ENCODE results near the gene BTNL9. TPM values are rescaled to one million over a fixed set of nuclear protein-coding genes. Genes with fewer than 3 reads are reported as not detected.

BTNL9 gene
- total and polyA plus RNA-seq, 2 of the 4 experiments (the other 2 are of a cell fraction), result not detected

GRCh38 chr5:181047288-181047687 lies 7.2 kb downstream of the BTNL9 start:
- H3K9me1 ChIP-seq (ENCODE audit: insufficient read depth, low read length), result no peaks in the 10 kb centered on the region
- H3K27ac ChIP-seq (ENCODE audit: insufficient read depth, low read length), result no peak overlapping the region
- TF ChIP-seq MAFK (IDR thresholded peaks at IDR 0.05; ENCODE audit: low read depth, low read length) (0 out of 2 replicates have a peak, but pooled peaks have one; percentile 5), RAD21 (IDR thresholded peaks at IDR 0.05; ENCODE audit: low read length) (no peak)
- no peaks in the 10 kb centered on the region for H3K36me3 ChIP-seq (ENCODE audit: control insufficient read depth, insufficient read depth, low read length)
- H2BK5ac ChIP-seq (ENCODE audit: low read depth, low read length, poor library complexity, severe bottlenecking), result no peak overlapping the region
- in situ Hi-C loops (cut with MboI; ENCODE audit: low sequenced_read_pairs) (no loop called here), intact Hi-C loops (cut with micrococcal nuclease) (no loop called here), dilution Hi-C loops (cut with HindIII; ENCODE audit: low sequenced_read_pairs, unreplicated experiment) (no loop called here)
- H4K5ac ChIP-seq (ENCODE audit: low read depth, low read length), result no peak overlapping the region
- DNase-seq (no peak), ATAC-seq (ENCODE audit: low read depth) (no peak)
- no peak overlapping the region for H3K14ac ChIP-seq (replicated peaks; ENCODE audit: low read depth, low read length)
- no CpG with 5 or more reads among the region's 2 CpGs for WGBS, 2 experiments (ENCODE audit: extremely low coverage in 2 of 2, insufficient read length in 1 of 2)
- ChIA-PET POLR2A (ENCODE audit: unreplicated experiment) (no interaction called here), CTCF (no interaction called here)
- H2AFZ ChIP-seq (replicated peaks; ENCODE audit: low read length, poor library complexity), result no peak overlapping the region
- no peak overlapping the region for H3K23ac ChIP-seq (ENCODE audit: low read depth, low read length)
- H3K4me2 ChIP-seq (ENCODE audit: low read depth, low read length), result no peak overlapping the region
- BruUV-seq (replicated peaks), result no TSS peak
- no peaks in the 10 kb centered on the region for H3K79me1 ChIP-seq (ENCODE audit: low read depth in 1 of 2, low read length in 2 of 2)
- no peak overlapping the region for H2AK5ac ChIP-seq (ENCODE audit: low read depth, low read length)
- no peak overlapping the region for H3K4me3 ChIP-seq (ENCODE audit: insufficient read depth, low read depth, low read length)
- no peak overlapping the region for H4K91ac ChIP-seq (ENCODE audit: insufficient read depth, low read depth, low read length)
- no peak overlapping the region for H3K9ac ChIP-seq (ENCODE audit: low read depth, low read length)
- H4K20me1 ChIP-seq (ENCODE audit: insufficient read depth, low read length), result no peaks in the 10 kb centered on the region
- no peak overlapping the region for H3K4ac ChIP-seq (ENCODE audit: low read depth, low read length)
- no peak overlapping the region for H4K8ac ChIP-seq (ENCODE audit: low read depth in 2 of 2, low read length in 2 of 2)
- peaks cover 8% of the 10 kb centered on the region; the same call in 1 of the 2 replicates for H3K9me3 ChIP-seq (ENCODE audit: control insufficient read depth, insufficient read depth, low read length)
- H3K4me1 ChIP-seq (ENCODE audit: control insufficient read depth, insufficient read depth, low read length), result no peaks in the 10 kb centered on the region
- no peak overlapping the region for H3K18ac ChIP-seq (ENCODE audit: low read depth, low read length)
- no peak overlapping the region for H2AK9ac ChIP-seq (replicated peaks; ENCODE audit: low read depth, low read length, poor library complexity)
- H3K27me3 ChIP-seq (ENCODE audit: control insufficient read depth, insufficient read depth, low read length), result peaks cover 10% of the 10 kb centered on the region
- H2BK20ac ChIP-seq (ENCODE audit: low read depth, low read length), result no peak overlapping the region
- H2BK120ac ChIP-seq (ENCODE audit: low read depth, low read length), result no peak overlapping the region
- H2BK15ac ChIP-seq (ENCODE audit: low read depth, low read length), result no peak overlapping the region
- H3K56ac ChIP-seq (ENCODE audit: extremely low read depth, insufficient read depth, low read length), result no peak overlapping the region
